Measurements from ENCODE around the gene KIF5B.
"Not testable (repeated sequence)": the region's sequence is repeated elsewhere in the genome, so short reads cannot be mapped to it uniquely, and the experiment has no call there.

KIF5B gene

GRCh38 chr10:31982111-31982510, 74.1 kb downstream of the KIF5B start:
- in situ Hi-C loops (cut with MboI; ENCODE audit: low pct_unique_long_range_greater_than_20kb, low sequenced_read_pairs, unreplicated experiment): no loop called here
- DNase-seq (ENCODE audit: low spot score): no peak
- TF ChIP-seq CTCF (IDR thresholded peaks at IDR 0.05; ENCODE audit: extremely low read depth, insufficient read depth, missing control alignments): no peak

GRCh38 chr10:31980471-31980870, 75.8 kb downstream of the KIF5B start:
- no peak for DNase-seq (ENCODE audit: low spot score)
- no peak for TF ChIP-seq CTCF (IDR thresholded peaks at IDR 0.05; ENCODE audit: extremely low read depth, insufficient read depth, missing control alignments)
- in situ Hi-C loops (cut with MboI; ENCODE audit: low pct_unique_long_range_greater_than_20kb, low sequenced_read_pairs, unreplicated experiment): no loop called here

GRCh38 chr10:31979071-31979470, 77.2 kb downstream of the KIF5B start:
- in situ Hi-C loops (cut with MboI; ENCODE audit: low pct_unique_long_range_greater_than_20kb, low sequenced_read_pairs, unreplicated experiment); DNase-seq (ENCODE audit: low spot score): not testable (repeated sequence)

GRCh38 chr10:31978156-31978483, 78.1 kb downstream of the KIF5B start:
- no peak for DNase-seq (ENCODE audit: low spot score)
- TF ChIP-seq CTCF (IDR thresholded peaks at IDR 0.05; ENCODE audit: extremely low read depth, insufficient read depth, missing control alignments): no peak
- in situ Hi-C loops (cut with MboI; ENCODE audit: low pct_unique_long_range_greater_than_20kb, low sequenced_read_pairs, unreplicated experiment): no loop called here

GRCh38 chr10:31977440-31978155, 78.6 kb downstream of the KIF5B start:
- no peak for TF ChIP-seq CTCF (IDR thresholded peaks at IDR 0.05; ENCODE audit: extremely low read depth, insufficient read depth, missing control alignments)
- in situ Hi-C loops (cut with MboI; ENCODE audit: low pct_unique_long_range_greater_than_20kb, low sequenced_read_pairs, unreplicated experiment): no loop called here
- DNase-seq (ENCODE audit: low spot score): no peak

GRCh38 chr10:31975157-31975765, 81.0 kb downstream of the KIF5B start:
- no peak for DNase-seq (ENCODE audit: low spot score)
- TF ChIP-seq CTCF (IDR thresholded peaks at IDR 0.05; ENCODE audit: extremely low read depth, insufficient read depth, missing control alignments): no peak
- in situ Hi-C loops (cut with MboI; ENCODE audit: low pct_unique_long_range_greater_than_20kb, low sequenced_read_pairs, unreplicated experiment): no loop called here

- DNase-seq (ENCODE audit: low spot score): no peak
- in situ Hi-C loops (cut with MboI; ENCODE audit: low pct_unique_long_range_greater_than_20kb, low sequenced_read_pairs, unreplicated experiment): no loop called here
- TF ChIP-seq CTCF (IDR thresholded peaks at IDR 0.05; ENCODE audit: extremely low read depth, insufficient read depth, missing control alignments): no peak
Observed at GRCh38 chr10:31974434-31975124, 81.6 kb downstream of the KIF5B start.
